Measurements from ENCODE around the gene TRIM26. TPM values are rescaled to one million over a fixed set of nuclear protein-coding genes. Genes with fewer than 3 reads are reported as not detected.
A peak's percentile ranks its signal among the peaks of the same experiment; 100 is the strongest.

Gene TRIM26
- total and polyA plus RNA-seq, 8 donors: 29.4 to 51.3 (median 31.9) TPM

GRCh38 chr6:30164714-30165113, 48.5 kb downstream of the TRIM26 start:
- Histone ChIP-seq H3K36me3 (no peaks in the 10 kb centered on the region), H3K4me3 (no peak overlapping the region), H3K27me3 (peaks cover 0 to 24% of the 10 kb centered on the region in 2 donors), H3K27ac (no peak overlapping the region), H3K4me1 (no peaks in the 10 kb centered on the region), H3K9me3 (no peaks in the 10 kb centered on the region)
- no peak for TF ChIP-seq CTCF (IDR thresholded peaks at IDR 0.05)
- no peak for DNase-seq
- intact Hi-C loops (cut with DNase I): no loop called here
- no peak for ATAC-seq

- Histone ChIP-seq H3K27ac (no peak overlapping the region), H3K27me3 (peaks cover 0 to 21% of the 10 kb centered on the region in 2 donors), H3K4me1 (no peaks in the 10 kb centered on the region), H3K9me3 (no peaks in the 10 kb centered on the region), H3K4me3 (no peak overlapping the region), H3K36me3 (no peaks in the 10 kb centered on the region)
- intact Hi-C loops (cut with DNase I): no loop called here
- ATAC-seq (no peak), DNase-seq (no peak)
- TF ChIP-seq CTCF (IDR thresholded peaks at IDR 0.05): no peak
Measured at GRCh38 chr6:30163918-30164654, 49.1 kb downstream of the TRIM26 start.

GRCh38 chr6:30163090-30163917, 49.9 kb downstream of the TRIM26 start, which contains the start of gene TRIM15:
TRIM15 (plus strand) TSS chr6:30163546; CDS start chr6:30163685, 139 bp downstream.
- intact Hi-C loops (cut with DNase I): no loop called here
- no peak within 1 kb of the TSS for H3K27ac ChIP-seq
- ATAC-seq: no peak
- no peaks in the 10 kb centered on the region for H3K4me1 ChIP-seq
- DNase-seq: peak in 1 of 4 donors; percentile 77
- H3K36me3 ChIP-seq: no peaks in the 10 kb centered on the region
- no peak for TF ChIP-seq CTCF (IDR thresholded peaks at IDR 0.05)
- H3K9me3 ChIP-seq: no peaks in the 10 kb centered on the region
- peaks cover 0 to 17% of the 10 kb centered on the region in 2 donors for H3K27me3 ChIP-seq
- no peak within 1 kb of the TSS for H3K4me3 ChIP-seq

- no peak for ATAC-seq
Measured at GRCh38 chr6:30162265-30163089, 50.7 kb downstream of the TRIM26 start.

More at GRCh38 chr6:30162265-30163089, 50.7 kb downstream of the TRIM26 start:
- Histone ChIP-seq H3K4me1 (no peaks in the 10 kb centered on the region), H3K27ac (no peak overlapping the region), H3K4me3 (no peak overlapping the region), H3K36me3 (no peaks in the 10 kb centered on the region), H3K27me3 (peaks cover 0 to 9% of the 10 kb centered on the region in 2 donors), H3K9me3 (no peaks in the 10 kb centered on the region)
- no peak for DNase-seq
- intact Hi-C loops (cut with DNase I): no loop called here
- no peak for TF ChIP-seq CTCF (IDR thresholded peaks at IDR 0.05)

All from left lung (tissue), 10 donors.